A204.1 (cell line): ENCODE results near the gene KRTAP10-4.
"Not testable (repeated sequence)": the region's sequence is repeated elsewhere in the genome, so short reads cannot be mapped to it uniquely, and the experiment has no call there.

Experiments
- FAIRE-seq: peaks from 2 replicates; lab custom pipeline; 2012; peaks lifted over from hg19 to GRCh38; lab: Jason Lieb, UNC

The KRTAP10-4 gene

DNA sequence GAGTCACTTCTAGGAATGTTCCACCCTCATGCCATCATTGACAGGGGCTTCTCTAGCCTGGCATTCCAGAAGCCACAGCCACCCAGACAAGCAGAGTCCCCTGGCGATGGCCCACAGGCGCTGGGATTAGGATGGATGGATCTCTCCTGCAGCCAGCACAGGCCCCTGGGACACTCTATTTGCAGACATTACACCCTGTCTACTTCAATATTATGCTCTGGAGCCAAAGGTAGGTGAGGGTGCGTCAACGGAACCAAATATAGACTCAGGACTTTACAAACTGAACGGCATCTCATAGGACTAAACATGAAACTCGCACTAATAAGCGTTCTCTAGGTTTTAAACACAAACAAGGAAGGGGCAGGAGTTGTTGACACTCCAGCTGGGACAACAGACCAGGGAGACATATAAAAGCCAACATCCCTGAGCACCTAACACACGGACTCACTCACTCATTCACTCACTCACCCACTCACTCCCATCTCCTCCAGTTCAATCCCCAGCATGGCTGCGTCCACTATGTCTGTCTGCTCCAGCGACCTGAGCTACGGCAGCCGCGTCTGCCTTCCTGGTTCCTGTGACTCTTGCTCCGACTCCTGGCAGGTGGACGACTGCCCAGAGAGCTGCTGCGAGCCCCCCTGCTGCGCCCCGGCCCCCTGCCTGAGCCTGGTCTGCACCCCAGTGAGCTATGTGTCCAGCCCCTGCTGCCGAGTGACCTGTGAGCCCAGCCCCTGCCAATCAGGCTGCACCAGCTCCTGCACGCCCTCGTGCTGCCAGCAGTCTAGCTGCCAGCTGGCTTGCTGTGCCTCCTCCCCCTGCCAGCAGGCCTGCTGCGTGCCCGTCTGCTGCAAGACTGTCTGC, 26.8 kb downstream of the KRTAP10-4 start, which contains the start of gene KRTAP10-7:
TSS of gene KRTAP10-7 (plus strand) at position 480 of the 861 bp plus-strand sequence. CDS start at position 505, 25 bp downstream.
- not testable (repeated sequence) for FAIRE-seq

DNA sequence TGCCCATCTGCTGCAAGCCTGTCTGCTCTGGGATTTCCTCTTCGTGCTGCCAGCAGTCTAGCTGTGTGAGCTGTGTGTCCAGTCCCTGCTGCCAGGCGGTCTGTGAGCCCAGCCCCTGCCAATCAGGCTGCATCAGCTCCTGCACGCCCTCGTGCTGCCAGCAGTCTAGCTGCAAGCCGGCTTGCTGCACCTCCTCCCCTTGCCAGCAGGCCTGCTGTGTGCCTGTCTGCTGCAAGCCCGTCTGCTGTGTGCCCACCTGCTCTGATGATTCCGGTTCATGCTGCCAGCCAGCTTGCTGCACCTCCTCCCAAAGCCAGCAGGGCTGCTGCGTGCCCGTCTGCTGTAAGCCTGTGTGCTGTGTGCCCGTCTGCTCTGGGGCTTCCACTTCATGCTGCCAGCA, 27.6 kb downstream of the KRTAP10-4 start:
- not testable (repeated sequence) for FAIRE-seq

DNA sequence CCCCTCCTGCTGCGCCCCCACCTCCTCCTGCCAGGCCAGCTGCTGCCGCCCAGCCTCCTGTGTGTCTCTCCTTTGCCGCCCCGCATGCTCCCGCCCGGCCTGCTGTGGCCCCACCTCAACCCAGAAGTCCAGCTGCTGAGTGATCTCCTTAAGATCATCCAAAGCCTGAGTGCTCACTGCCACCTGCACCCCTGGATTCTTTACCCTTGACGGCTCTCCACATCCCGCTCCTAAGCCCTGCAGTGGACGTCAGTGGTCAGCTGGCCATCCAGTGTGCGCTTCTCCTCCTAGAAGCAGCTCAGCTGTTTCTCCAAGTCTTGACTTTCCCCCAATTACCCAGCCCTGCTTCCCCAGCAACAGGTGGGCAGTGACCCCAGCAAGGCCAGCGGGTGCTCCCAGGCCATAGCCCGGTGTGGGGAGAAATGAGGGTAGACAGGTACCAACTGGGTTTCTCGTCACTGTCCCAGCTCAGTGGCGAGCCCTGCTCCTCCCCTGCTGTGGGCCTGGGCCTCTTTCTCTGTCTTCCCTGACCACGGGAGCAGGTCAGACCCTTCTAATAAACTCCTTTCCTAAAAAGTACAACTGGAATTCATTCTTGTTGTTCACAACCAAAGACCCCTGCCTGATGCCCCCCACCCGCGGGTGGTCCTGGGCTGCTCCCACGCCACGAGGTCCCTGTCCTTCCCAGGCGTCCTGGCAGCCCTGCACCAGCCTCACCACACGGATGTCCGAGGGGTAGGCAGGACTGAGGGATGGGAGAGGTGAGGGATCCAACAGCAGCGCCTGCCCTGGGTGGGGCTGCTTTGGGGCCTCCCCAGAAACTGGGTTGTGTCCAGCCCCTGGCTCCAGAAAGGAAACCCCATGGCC, 28.3 kb downstream of the KRTAP10-4 start:
- no peak for FAIRE-seq

DNA sequence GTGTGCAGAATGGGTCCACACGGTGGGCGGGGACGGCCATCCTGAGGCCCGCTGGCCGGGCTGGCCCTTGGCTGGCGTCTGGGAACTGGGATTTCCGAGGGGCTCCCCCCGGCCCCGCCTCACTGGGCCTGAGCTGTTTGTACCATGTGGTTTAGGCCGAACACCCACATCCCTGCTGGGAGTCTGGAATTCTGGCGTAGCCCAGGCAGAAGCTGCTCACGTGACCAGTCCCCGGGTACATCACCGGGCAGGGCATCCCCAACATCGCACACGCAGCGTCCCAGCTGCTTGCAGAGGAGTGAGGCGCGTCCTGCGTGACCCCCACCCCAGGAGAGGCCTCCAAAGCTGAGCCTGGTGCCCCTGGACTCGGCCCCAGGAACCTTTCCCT, 28.9 kb downstream of the KRTAP10-4 start:
- no peak for FAIRE-seq

DNA sequence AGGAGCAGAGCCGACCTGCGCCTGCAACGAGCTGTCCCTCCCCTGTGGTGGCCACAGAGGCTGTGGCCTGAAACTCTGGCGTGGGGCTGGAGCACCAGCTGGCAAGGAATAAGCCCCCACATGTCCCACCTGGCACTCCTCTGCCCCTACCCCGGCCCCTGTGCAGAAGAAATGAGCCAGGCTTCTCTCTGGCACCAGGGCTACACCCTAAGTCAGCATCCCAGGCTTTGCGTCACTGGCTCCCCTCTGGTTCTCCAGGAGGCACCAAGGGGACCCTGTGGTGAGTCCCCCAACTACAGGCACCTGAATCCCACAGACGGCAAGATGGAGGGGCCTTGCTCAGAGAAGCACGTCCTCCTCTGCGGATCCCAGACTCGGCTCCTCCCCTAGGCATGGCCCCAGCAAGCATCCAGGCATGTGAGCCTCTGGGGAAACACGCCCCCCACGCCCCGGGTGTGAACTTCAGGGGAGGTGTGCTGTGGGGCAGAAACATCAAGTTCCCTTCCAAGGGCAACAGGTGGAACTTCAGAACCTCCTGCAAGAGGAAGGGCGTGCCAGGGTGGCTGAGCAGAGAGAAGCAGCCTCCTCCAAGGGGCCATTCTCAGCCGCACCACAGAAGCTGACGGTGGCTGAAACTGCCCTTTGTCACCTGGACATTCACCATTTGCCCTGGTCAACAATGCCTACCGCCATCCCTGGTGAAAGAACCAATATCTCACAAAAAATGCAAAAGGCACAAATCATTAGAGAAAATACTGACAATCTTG, 29.8 kb downstream of the KRTAP10-4 start:
- no peak for FAIRE-seq

DNA sequence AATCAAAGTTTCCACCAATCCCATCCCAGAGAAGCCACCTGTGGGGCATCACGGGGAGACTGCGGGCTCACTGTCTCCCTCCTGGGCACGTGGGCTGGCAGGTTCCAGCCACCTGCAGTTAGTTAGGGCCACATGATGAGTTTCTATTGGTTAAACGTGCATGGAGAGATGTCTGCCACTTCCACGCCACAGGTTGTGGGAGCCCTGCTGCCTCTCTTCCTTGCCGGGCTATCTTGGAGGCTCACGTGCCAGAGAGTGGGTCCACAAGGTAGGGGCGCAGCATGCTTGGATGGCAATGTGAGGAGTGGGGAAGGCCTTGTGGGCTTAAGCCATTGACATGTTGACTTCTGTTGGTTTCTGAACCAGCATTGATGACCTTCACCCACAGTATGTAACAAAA, 30.4 kb downstream of the KRTAP10-4 start:
- no peak for FAIRE-seq

DNA sequence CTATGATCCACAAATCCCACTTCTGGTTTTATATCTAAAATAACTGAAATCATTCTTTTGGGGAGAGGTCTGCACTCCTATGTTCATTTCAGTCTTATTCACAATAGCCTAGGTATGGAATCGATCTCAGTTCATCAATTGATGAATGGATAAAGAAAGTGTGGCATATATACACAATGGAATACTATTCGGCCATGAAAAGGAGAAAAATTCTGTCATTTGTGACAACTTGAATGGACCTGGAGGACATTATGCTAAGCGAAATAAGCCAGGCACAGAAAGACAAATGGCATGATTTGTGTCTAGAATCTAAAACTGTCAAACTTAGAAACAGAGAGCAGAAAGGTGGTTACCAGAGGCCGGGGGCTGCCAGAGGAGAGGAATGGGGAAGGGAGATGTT, 33.0 kb downstream of the KRTAP10-4 start:
- no peak for FAIRE-seq

DNA sequence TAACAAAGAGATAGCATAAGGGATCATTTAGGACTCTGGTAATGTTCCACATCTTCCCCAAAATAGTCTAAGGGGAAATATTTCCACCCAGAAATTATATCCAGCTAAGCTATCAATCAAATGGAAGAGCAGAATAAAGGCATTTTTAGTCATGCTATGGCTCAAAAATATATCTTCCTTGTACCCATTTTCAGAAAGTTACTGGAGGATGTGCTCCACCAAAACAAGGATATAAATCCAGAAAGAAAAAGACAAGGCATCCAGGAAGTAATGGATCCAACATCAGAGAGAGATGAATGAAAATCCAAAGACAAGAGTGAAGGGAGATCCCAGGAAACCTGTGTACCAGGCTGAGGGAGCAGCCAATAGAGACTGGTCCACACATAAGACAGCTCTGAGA, 35.7 kb downstream of the KRTAP10-4 start:
- FAIRE-seq = no peak

DNA sequence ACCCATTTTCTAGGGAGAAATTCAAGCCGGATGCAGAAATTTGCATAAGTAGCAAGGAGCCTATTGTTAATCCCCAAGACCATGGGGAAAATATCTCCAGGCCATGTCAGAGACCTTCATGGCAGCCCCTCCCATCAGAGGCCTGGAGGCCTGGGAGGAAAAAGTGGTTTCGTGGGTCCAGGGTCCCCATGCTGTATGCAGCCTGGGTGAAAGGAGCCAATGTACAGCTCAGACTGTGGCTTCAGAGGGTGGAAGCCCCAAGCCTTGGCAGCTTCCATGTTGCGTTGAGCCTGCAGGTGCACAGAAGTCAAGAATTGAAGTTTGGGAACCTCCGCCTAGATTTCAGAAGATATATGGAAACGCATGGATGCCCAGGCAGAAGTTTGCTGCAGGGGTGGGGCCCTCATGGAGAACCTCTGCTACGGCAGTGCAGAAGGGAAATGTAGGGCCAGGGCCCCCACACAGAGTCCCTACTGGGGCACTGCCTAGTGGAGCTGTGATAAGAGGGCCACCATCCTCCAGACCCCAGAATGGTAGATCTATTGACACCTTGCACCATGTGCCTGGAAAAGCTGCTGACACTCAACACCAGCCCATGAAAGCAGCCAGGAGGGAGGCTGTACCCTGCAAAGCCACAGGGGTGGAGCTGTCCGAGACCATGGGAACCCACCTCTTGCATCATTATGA, 36.8 kb downstream of the KRTAP10-4 start:
- not testable (repeated sequence) for FAIRE-seq

DNA sequence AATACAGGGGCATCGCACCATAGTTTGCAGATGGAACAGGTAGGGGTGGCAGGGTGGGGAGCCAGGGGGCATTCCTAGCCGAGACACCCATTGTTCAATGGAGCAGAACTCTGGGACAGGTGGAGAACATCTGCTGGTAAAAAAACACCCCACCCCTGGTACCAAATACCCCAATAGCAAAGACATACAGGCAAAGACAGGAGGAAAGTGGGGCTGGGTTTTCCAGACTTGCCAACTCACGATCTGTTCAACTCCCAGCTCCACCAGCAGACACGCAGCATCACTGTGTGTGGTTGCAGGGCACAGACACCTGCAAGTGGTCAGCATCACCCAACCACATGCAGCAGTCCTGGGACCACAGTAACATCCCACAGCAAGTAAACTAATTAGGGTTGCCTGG, 38.0 kb downstream of the KRTAP10-4 start:
- FAIRE-seq = no peak

DNA sequence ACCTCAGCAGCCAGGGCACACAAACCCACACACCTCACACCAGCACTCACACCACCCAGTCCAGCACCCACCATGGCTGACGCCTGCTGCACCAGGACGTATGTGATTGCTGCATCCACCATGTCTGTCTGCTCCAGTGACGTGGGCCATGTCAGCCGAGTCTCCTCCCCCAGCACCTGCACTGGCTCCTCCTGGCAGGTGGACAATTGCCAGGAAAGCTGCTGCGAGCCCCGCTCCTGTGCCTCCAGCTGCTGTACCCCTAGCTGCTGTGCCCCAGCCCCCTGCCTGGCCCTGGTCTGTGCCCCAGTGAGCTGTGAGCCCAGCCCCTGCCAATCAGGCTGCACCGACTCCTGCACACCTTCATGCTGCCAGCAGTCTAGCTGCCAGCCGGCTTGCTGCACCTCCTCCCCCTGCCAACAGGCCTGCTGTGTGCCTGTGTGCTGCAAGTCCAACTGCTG, 38.5 kb downstream of the KRTAP10-4 start, which contains the start of gene KRTAP10-8:
TSS of gene KRTAP10-8 (plus strand) at position 51 of the 458 bp plus-strand sequence. CDS start at position 73, 22 bp downstream.
- no peak for FAIRE-seq

DNA sequence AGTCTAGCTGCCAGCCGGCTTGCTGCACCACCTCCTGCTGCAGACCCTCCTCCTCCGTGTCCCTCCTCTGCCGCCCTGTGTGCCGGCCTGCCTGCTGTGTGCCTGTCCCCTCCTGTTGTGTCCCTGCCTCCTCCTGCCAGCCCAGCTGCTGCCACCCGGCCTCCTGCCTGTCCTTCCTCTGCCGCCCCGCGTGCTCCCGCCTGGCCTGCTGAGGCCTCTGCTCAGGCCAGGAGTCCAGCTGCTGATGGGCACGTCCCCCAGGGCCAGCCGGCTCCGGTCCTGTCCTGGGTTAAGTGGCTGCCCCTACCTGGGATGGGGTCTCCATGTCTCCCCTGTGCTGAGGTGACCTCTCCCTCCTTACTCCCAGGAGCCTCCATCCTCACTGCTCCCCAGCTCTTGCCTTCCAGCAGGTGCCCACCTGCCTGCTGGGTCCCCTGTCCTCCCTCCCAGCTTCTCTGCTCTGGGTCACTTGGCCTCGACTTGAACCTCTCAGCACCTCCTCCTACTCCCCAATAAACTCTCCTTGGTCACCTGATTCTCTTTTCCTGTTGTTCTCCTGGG, 39.2 kb downstream of the KRTAP10-4 start:
- FAIRE-seq = no peak

DNA sequence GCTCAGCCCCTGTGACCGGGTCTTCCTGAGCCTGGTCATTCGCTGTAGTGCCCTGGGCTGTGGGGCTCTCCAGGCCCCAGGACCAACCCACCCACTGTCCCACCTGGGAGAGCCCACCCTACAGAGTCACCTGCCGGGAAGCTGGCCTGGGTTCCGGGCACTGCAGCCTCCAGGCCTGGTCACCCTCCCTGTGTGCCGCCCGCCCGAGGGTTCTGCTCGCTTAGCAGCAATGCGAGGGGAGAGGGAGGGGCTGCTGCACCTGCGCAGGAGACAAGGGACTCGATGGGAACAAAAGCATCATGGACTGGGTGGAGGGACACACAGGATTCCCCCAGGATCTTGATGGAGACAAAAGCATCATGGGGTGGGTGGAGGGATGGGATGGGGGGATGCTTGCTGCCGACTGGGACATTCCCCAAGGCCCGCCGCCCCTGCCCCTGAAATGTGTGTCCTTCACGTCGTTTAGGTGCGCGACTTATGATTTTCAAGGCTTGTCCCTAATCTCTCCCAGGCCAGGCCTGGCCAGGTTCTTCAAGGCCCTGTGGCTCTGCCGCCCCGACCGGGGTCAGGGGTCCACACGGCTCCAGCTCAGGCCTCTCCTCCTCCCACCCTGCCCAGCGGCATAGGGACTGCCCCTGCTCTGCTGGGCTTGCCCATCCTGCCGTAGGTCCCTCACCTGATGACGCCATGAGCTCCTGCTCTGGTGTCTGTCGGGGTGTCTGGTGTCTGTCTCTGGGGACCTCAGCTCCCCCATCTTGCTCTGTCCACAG, 40.0 kb downstream of the KRTAP10-4 start:
- no peak for FAIRE-seq

DNA sequence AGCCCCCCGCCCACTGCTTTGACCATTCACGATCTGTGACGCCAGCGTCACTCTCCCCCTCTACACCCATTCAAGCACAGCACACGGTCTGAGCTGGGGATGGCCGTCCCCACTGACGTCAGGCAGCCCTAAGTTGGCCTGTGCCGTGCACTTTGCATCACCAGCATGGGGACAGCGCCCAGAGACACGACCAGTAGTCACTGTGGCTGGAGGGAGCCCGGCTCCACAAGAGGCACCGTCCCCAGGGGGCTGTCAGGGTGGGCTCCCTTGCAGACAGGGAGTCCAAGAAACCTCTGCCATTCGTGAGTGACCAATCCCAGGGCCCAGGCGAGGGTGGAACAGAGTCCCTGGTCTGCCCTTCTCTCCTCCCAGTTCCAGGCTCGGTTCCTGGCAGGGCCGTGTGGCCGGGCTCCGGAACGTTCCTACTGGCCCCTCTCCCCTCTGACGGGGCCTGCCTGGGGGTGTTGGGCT, 40.7 kb downstream of the KRTAP10-4 start:
- no peak for FAIRE-seq

DNA sequence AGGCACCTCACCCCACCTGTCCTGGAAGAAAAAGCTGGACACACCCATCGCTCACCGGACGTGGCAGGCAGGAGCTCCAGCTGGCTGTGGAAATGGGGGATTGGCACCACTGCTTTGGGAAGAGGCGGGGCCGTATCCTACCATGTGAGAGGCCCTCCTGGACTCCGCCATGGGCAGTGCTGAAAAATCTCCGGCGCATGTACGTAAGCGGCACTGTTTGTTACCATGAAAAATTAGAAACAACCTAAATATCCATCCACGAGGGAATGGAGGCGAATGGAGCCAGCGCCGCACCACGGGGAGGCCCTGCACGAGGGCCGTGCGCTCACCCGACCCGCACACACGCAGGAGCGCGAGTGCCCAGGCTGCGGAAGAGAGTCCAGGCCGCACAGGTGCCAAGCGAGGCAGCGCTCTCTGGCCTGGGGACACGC, 41.4 kb downstream of the KRTAP10-4 start:
- no peak for FAIRE-seq

DNA sequence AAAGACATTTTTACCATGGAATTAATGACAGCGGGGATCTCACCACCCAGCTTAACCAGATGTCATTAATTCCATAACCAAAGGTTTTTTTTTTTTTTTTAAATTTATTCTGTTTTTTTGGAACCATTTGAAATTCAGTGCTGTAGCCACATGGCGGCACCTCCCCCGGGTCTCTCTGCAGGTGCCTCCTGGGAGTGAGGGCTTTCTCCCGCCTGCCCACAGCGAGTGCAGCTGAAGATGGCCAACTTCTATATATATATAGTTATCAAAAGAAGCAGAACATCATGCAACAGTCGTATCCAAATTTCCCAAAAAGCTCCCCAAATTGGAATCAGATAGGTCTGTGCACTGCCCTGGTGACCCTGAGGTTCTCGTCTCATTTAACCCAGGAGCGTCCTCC, 41.9 kb downstream of the KRTAP10-4 start:
- FAIRE-seq = no peak

DNA sequence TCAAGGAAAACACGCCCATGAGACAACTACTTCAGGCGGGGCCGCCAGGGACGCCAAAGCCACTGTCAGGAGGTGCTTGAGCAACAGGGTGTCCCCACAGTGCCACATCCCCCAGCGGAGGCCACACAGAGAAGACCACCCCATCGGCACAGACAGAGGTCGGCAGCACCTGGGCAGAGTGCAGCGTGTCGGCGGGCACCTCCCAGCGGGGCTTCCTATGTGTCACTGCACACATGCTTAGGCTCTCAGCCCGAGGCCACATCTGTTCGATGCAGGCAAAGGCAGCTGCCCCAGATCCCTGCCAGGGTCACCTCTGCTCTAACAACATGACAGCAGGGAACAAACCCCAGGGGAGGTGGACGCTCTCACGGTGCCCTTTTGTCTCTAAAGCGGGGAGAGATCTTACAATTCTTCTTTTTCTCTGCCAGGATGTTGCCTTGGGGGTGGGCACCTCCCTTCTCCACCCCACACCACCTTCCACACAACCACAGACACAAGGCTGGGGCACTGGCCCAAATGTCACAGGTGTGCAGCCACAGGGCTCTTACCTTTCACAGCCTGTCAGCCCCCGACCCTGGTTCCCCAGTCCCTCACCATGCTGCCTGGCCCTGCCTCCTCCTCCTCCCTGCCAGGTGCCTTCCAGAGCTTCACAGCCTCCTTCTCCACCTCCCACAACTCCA, 42.5 kb downstream of the KRTAP10-4 start:
- FAIRE-seq = no peak

DNA sequence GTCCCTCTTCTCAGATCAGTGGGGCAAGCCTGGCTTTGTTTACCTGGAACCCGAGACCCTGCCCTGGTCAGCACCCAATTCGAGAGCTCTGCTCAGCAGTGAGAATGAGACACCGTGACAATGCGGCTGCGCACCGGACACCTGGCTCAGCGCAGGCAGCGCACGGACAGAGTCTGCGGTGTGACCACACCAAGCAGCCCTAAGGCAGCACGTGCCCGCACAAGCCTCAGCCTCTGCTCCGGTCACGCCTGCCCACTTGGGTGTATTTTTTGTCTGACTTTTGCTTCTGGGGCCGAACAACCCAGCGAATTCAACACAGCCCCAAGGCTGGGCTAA, 43.0 kb downstream of the KRTAP10-4 start:
- no peak for FAIRE-seq

DNA sequence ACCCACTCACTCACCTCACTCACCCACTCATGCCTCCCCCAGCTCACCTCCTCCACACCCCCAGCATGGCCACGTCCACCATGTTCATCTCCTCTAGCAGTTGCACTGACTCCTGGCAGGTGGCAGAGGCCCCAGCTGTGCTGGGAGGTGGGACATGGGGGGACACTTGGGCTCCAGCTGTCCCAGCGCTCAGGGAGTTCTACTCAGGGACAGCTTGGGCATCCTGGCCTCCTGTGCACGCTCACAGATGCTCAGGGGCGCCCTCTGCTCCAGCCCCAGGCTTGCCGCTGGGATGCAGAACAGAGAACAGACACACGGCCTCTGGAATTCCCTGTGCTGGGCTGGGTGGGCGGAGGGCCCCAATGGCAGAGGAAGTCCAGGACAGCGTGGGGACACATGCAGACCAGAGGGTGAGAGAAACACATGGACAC, 43.6 kb downstream of the KRTAP10-4 start:
- FAIRE-seq = no peak

DNA sequence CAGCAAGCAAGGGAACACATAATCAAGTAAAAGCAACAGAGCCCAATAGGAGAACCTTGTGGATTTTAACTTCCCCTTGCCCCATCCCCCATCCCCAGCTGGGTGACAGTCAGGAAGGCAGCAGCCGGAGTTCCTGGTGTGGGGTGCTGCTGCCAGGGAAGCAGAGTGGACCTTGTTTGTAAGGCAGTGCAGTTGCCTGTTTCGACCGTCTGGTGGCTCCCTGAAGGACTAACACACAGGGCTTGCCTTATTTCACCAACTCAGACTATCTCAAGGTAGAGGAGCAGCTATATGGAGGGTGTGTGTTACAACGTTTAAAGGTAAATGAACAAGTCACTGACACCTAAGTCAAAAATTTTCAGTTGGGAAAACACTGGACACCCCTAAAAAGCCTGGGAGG, 45.0 kb downstream of the KRTAP10-4 start:
- no peak for FAIRE-seq
